ENCODE measurements around the gene H2BW2. TPM values are rescaled to one million over a fixed set of nuclear protein-coding genes. Genes with fewer than 3 reads are reported as not detected.

The H2BW2 gene
- total RNA-seq (2022; extraction: Qiagen RNA extraction; ENCODE audit: low read depth) = not detected in 5 replicates

DNA sequence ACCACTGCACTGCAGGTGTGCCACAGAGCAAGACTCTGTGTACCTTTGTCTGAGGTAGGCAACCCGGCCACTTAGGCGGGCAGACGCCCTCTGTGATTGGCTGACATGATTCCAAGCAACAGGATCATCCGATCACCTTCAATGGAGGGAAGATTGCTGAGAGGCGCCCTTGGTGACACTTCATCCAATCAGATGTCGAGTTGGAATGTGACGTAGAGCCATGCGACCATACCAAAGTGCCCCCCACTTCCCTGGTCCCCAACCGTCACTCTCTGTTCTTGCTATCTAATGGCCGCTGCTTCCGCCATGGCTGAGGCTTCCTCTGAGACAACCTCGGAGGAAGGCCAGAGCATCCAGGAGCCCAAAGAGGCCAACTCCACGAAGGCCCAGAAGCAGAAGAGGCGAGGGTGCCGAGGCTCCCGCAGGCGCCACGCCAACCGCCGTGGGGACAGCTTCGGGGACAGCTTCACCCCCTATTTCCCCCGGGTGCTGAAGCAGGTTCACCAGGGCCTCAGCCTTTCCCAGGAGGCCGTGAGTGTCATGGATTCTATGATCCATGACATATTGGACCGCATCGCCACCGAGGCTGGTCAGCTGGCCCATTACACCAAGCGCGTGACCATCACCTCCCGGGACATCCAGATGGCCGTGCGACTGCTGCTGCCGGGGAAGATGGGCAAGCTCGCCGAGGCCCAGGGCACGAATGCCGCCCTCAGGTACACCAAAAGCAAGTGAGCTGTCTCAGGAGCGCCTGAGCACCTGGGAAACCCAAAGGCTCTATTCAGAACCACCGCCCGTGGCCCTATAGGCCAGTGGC lies at the start of gene H2BW2:
Gene H2BW2, plus strand, starts transcription at position 268 of the 817 bp plus-strand sequence. Its CDS starts 39 bp downstream, at position 307.

DNA sequence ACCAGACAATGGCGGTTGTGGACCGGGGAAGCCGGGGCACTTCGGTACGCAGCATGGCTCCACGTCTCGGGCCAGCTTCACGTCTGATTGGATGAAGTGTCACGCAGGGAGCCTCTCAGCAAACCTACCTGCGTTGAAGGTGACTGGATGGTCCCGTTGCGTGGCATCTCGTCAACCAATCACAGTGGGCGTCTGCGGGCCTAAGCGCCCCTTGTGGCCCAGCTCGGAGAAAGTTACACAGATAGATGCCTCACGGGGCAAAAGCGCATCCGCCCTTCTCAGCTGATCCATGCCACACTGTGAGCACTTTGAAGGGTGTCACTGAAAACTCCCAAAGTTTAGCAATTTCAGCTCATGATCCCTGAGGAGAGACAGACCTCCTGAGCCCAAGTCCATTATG lies 26.1 kb upstream of the H2BW2 start, which contains the start of gene H2BW1:
Gene H2BW1, minus strand, starts transcription at position 103 of the 400 bp plus-strand sequence. CDS start 132 bp downstream, outside the sequence.

DNA sequence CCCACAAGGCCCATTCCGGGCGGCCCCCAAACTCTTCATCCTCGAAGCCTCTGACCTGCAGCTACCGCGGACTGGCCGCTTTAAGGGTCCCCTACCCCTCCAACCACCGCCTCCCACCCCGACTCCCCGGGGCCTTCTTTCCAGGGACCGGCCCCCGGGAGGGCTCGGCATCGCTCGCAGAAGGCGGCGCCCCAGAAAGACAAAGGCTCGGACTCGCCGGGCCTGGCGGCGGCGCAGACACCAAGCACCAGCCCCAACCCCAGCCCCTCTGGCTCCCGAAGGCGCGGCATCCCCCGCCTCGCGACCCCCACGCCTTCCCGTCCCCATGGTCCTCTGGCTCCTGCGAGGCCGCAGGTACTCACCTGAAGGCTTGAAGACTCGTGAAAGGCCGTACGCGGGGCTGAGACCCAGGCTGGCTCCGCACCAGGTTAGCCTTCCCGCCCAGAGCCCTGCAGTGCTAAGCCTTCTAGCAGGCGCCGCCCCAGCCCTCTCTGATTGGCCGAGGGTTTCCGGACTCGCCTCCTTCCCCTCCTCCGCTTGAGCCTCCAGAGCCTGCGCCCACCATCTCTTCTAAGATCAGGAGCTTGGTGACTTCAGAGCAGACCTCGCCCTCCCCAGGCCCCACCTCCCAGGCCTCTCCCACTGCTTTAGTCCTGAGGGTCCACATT lies 36.2 kb downstream of the H2BW2 start, which contains the start of gene TMSB15C:
Gene TMSB15C, minus strand, starts transcription at position 459 of the 668 bp plus-strand sequence.

Other genes starting within 250 kb of the H2BW2 start
- gene RAB9B, start 207.7 kb upstream of the H2BW2 start, total RNA-seq (2022; extraction: Qiagen RNA extraction; ENCODE audit: low read depth) = 0.04 TPM in 1 of 5 replicates, not detected in the others
- 4.1 to 7.8 TPM (median 6.1 TPM) in 5 replicates for gene TMSB15B, start 77.3 kb upstream of the H2BW2 start, total RNA-seq (2022; extraction: Qiagen RNA extraction; ENCODE audit: low read depth)
- gene H2BW1, start 26.2 kb upstream of the H2BW2 start, total RNA-seq (2022; extraction: Qiagen RNA extraction; ENCODE audit: low read depth) = not detected in 5 replicates
- gene TMSB15C, start 36.3 kb downstream of the H2BW2 start, total RNA-seq (2022; extraction: Qiagen RNA extraction; ENCODE audit: low read depth) = 0.09 to 0.24 TPM (median 0.12 TPM) in 4 of 5 replicates, not detected in the other
- gene ZCCHC18, start 72.6 kb downstream of the H2BW2 start, total RNA-seq (2022; extraction: Qiagen RNA extraction; ENCODE audit: low read depth) = 0.29 to 0.51 TPM in 2 of 5 replicates, not detected in the others
- 3.4 to 5.9 TPM (median 5.3 TPM) in 5 replicates for gene SLC25A53, start 117.1 kb downstream of the H2BW2 start, total RNA-seq (2022; extraction: Qiagen RNA extraction; ENCODE audit: low read depth)
- 8.8 to 19.4 TPM (median 17.3 TPM) in 5 replicates for gene FAM199X, start 126.5 kb downstream of the H2BW2 start, total RNA-seq (2022; extraction: Qiagen RNA extraction; ENCODE audit: low read depth)
- gene ESX1, start 215.0 kb downstream of the H2BW2 start, total RNA-seq (2022; extraction: Qiagen RNA extraction; ENCODE audit: low read depth) = 0.14 to 0.16 TPM in 2 of 5 replicates, not detected in the others